SK-N-MC (cell line): ENCODE results near the gene SECISBP2.
A peak's percentile ranks its signal among the peaks of the same experiment; 100 is the strongest.
"Not testable (repeated sequence)": the region's sequence is repeated elsewhere in the genome, so short reads cannot be mapped to it uniquely, and the experiment has no call there.

Experiments
- DNase-seq: peaks from one replicate; pipeline ENCODE4 v3.0.0-alpha.2; 2011; ENCODE audit warnings: low read depth, low spot score
- H3K27ac ChIP-seq: fragments of 200-600 bp; sonication (generic); 2 replicates; pipeline ENCODE4 v1.5.1; 2016; ENCODE audit warnings: mixed run types
- H3K36me3 ChIP-seq: fragments of 200-600 bp; sonication (generic); 2 replicates; pipeline ENCODE4 v1.6.1; 2017; ENCODE audit warnings: antibody characterized with exemption, low read length, mixed read lengths; ENCODE audit not compliant: insufficient read depth
- H3K4me3 ChIP-seq: fragments of 200-600 bp; sonication (generic); 2 replicates; pipeline ENCODE4 v1.5.1; 2016
- H3K9ac ChIP-seq: fragments of 200-600 bp; sonication (generic); 2 replicates; pipeline ENCODE4 v1.8.0; 2017; ENCODE audit warnings: mixed run types, mixed read lengths; ENCODE audit not compliant: insufficient read length
- H3K9me3 ChIP-seq: fragments of 200-600 bp; sonication (generic); 2 replicates; pipeline ENCODE4 v1.6.1; 2017; ENCODE audit warnings: low read depth, mild to moderate bottlenecking, antibody characterized with exemption, low read length, moderate library complexity, mixed read lengths
- EZH2 ChIP-seq: fragments of 200-600 bp; sonication (generic); IDR thresholded peaks from one replicate; pipeline ENCODE4 v1.6.1; 2017; ENCODE audit warnings: antibody characterized with exemption
- FOXP2 ChIP-seq: optimal IDR thresholded peaks from 2 replicates; pipeline ENCODE3; 2011; ENCODE audit warnings: mild to moderate bottlenecking, moderate library complexity; ENCODE audit not compliant: insufficient read depth; ENCODE audit errors: extremely low read length, control extremely low read depth
- POLR2AphosphoS5 ChIP-seq: IDR thresholded peaks from 2 replicates; pipeline ENCODE4 v1.6.1; 2012; ENCODE audit warnings: mild to moderate bottlenecking, low read depth, low read length, borderline replicate concordance

Gene SECISBP2, protein sequence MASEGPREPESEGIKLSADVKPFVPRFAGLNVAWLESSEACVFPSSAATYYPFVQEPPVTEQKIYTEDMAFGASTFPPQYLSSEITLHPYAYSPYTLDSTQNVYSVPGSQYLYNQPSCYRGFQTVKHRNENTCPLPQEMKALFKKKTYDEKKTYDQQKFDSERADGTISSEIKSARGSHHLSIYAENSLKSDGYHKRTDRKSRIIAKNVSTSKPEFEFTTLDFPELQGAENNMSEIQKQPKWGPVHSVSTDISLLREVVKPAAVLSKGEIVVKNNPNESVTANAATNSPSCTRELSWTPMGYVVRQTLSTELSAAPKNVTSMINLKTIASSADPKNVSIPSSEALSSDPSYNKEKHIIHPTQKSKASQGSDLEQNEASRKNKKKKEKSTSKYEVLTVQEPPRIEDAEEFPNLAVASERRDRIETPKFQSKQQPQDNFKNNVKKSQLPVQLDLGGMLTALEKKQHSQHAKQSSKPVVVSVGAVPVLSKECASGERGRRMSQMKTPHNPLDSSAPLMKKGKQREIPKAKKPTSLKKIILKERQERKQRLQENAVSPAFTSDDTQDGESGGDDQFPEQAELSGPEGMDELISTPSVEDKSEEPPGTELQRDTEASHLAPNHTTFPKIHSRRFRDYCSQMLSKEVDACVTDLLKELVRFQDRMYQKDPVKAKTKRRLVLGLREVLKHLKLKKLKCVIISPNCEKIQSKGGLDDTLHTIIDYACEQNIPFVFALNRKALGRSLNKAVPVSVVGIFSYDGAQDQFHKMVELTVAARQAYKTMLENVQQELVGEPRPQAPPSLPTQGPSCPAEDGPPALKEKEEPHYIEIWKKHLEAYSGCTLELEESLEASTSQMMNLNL

DNA sequence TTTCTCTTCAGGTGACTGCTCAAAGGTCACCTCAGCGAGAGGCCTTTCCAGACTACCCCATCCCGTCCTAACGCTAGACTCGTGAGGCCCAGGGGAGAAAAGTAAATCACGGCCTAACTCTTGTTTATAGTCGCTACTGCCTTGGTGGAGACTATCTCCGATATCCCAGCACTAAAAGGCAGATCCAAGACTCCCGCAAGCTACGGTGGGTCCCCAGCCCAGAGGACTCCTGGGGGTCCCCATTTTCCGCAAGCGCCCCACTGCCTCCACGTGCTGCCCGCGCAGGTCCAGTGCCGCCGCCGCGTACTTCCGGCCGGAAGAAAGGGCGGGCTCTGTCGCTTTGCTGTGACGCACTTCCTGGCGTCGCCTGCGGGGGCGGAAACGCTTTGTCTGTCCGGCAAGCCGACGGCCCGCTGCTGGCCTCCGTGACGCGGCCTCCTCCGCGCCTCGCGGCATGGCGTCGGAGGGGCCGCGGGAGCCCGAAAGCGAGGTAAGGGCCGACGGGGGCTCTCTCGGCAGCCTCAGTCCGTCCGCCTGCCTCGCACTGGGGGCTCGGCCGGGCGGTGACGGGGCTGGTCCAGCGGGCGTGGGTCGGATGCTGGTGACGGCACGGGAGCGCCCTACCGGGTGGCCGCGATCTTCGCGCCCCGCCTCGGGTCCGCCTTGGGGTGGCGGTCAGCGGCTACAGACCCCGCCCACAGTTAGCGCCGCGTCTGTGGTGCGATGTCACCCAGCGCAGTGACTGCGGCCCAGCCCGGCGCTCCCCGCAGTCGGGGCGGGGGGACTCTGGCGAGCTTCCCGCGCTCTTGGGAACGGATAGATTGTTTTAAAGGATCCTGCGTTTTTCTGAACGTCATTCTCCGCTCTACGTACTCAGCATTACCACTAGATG is at the start of gene SECISBP2:
SECISBP2 (plus strand) TSS at position 378 of the 892 bp plus-strand sequence; CDS start at position 455, 77 bp downstream.
- TF ChIP-seq EZH2 (no peak), FOXP2 (peak; percentile 49), POLR2AphosphoS5 (peak; percentile 90)
- Histone ChIP-seq H3K4me3 (peak within 1 kb of the TSS; percentile 91), H3K9ac (peak within 1 kb of the TSS; percentile 96), H3K27ac (peak within 1 kb of the TSS; percentile 99), H3K9me3 (no peaks in the 10 kb centered on the region), H3K36me3 (peaks cover 55% of the 10 kb centered on the region)
- peak; percentile 94 for DNase-seq

GRCh38 chr9:89273528-89274279 is 44.6 kb upstream of the SECISBP2 start:
- DNase-seq = no peak
- Histone ChIP-seq H3K9me3 (peaks cover 9% of the 10 kb centered on the region; the same call in 1 of the 2 replicates), H3K4me3 (no peak overlapping the region), H3K36me3 (no peaks in the 10 kb centered on the region), H3K9ac (no peak overlapping the region), H3K27ac (no peak overlapping the region)
- TF ChIP-seq POLR2AphosphoS5 = no peak
- TF ChIP-seq EZH2 = no peak
- no peak for TF ChIP-seq FOXP2

DNA sequence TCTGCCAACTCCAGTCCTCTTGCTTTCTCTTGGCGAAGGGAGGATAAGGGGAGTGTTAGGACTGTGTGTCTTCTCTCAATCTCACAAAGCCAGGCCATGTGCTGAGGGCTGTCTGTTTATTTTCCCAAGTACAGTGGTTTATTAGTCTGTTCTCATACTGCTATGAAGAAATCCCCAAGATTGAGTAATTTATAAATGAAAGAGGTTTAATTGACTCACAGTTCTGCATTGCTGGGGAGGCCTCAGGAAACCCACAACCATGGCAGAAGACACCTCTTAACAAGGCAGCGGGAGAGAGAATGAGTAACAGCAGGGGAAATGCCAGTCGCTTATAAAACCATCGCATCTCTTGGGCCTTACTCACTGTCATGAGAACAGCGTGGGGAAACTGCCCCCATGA is 43.5 kb upstream of the SECISBP2 start:
- no peak for DNase-seq
- Histone ChIP-seq H3K4me3 (no peak overlapping the region), H3K27ac (no peak overlapping the region), H3K9ac (no peak overlapping the region), H3K9me3 (peaks cover 9% of the 10 kb centered on the region; the same call in 1 of the 2 replicates), H3K36me3 (no peaks in the 10 kb centered on the region)
- no peak for TF ChIP-seq FOXP2
- TF ChIP-seq POLR2AphosphoS5 = no peak
- TF ChIP-seq EZH2 = no peak

DNA sequence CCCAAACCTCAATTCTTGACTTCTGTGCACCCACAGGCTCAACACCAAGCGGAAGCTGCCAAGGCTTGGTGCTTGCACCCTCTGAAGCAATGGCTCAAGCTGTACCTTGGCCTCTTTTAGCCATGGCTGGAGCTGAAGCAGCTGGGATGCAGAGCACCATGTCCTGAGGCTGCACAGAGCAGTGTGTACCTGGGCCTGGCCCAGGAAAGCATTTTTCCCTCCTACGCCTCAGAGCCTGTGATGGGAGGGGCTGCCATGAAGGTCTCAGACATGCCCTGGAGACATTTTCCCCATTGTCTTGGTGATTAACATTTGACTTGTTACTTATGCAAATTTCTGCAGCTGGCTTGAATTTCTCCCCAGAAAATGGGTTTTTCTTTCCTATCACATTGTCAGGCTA is 42.3 kb upstream of the SECISBP2 start:
- H3K27ac ChIP-seq, H3K36me3 ChIP-seq, H3K9me3 ChIP-seq, H3K4me3 ChIP-seq, DNase-seq, H3K9ac ChIP-seq: not testable (repeated sequence)

- TF ChIP-seq POLR2AphosphoS5 (no peak), FOXP2 (no peak), EZH2 (no peak)
- no peak overlapping the region for H3K9ac ChIP-seq
- no peaks in the 10 kb centered on the region for H3K36me3 ChIP-seq
- DNase-seq = no peak
- H3K9me3 ChIP-seq = peaks cover 9% of the 10 kb centered on the region; the same call in 1 of the 2 replicates
- no peak overlapping the region for H3K4me3 ChIP-seq
- H3K27ac ChIP-seq = no peak overlapping the region
Measured at GRCh38 chr9:89277043-89277442, 41.3 kb upstream of the SECISBP2 start.

- no peak for TF ChIP-seq EZH2
- TF ChIP-seq FOXP2 = no peak
- no peak for TF ChIP-seq POLR2AphosphoS5
- no peak overlapping the region for H3K9ac ChIP-seq
- no peak overlapping the region for H3K27ac ChIP-seq
- H3K4me3 ChIP-seq = no peak overlapping the region
- peaks cover 9% of the 10 kb centered on the region; the same call in 1 of the 2 replicates for H3K9me3 ChIP-seq
- no peak for DNase-seq
- H3K36me3 ChIP-seq = no peaks in the 10 kb centered on the region
Measured at GRCh38 chr9:89277454-89277853, 40.8 kb upstream of the SECISBP2 start.

- TF ChIP-seq POLR2AphosphoS5 (no peak), FOXP2 (no peak), EZH2 (no peak)
- Histone ChIP-seq H3K9ac (no peak overlapping the region), H3K36me3 (no peaks in the 10 kb centered on the region), H3K9me3 (peaks cover 6% of the 10 kb centered on the region; the same call in 1 of the 2 replicates), H3K27ac (no peak overlapping the region), H3K4me3 (no peak overlapping the region)
- DNase-seq = no peak
Measured at GRCh38 chr9:89278551-89278950, 39.7 kb upstream of the SECISBP2 start.
